ENCODE data around the gene VASN. TPM values are rescaled to one million over a fixed set of nuclear protein-coding genes. Genes with fewer than 3 reads are reported as not detected.

Gene VASN
- under 1 TPM; 0.11 to 0.29 TPM for total RNA-seq

DNA sequence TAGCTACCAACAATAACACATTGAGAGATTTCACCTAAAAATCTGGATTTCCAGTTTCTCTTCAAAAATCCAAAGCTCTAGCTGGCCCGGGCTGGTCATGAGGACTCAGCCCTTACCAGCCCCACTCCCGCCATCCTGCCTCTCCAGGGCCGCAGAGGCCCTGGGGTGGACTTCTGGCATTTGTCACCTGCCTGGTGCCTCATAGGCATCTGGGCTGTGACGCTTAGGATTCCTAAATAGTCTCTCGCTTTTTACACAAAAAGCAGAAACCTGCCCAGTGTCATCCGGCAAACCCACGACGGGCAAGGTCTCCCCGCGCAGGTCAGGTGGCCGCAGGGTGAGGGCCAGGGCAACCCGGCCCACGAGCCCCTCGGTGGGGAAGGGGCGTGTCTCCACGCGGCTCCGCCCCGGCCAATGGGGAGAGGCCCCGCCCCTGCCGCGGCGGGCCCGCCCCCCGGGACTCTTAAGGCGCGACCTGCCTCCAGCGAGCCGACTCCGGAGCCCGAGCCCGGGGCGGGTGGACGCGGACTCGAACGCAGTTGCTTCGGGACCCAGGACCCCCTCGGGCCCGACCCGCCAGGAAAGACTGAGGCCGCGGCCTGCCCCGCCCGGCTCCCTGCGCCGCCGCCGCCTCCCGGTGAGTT is at the start of gene VASN:
Gene VASN (plus strand): TSS at position 492 of the 644 bp plus-strand sequence. CDS start 9,030 bp downstream, outside the sequence.
- Mint-ChIP-seq H3K27ac (no peak within 1 kb of the TSS), H3K36me3 (ENCODE audit: low read depth) (peaks cover 8% of the 10 kb centered on the region), H3K27me3 (no peaks in the 10 kb centered on the region), H3K4me3 (peak within 1 kb of the TSS; percentile 54), H3K4me1 (no peaks in the 10 kb centered on the region), H3K9me3 (no peaks in the 10 kb centered on the region)
- peak; percentile 90 for ATAC-seq (replicated peaks)

DNA sequence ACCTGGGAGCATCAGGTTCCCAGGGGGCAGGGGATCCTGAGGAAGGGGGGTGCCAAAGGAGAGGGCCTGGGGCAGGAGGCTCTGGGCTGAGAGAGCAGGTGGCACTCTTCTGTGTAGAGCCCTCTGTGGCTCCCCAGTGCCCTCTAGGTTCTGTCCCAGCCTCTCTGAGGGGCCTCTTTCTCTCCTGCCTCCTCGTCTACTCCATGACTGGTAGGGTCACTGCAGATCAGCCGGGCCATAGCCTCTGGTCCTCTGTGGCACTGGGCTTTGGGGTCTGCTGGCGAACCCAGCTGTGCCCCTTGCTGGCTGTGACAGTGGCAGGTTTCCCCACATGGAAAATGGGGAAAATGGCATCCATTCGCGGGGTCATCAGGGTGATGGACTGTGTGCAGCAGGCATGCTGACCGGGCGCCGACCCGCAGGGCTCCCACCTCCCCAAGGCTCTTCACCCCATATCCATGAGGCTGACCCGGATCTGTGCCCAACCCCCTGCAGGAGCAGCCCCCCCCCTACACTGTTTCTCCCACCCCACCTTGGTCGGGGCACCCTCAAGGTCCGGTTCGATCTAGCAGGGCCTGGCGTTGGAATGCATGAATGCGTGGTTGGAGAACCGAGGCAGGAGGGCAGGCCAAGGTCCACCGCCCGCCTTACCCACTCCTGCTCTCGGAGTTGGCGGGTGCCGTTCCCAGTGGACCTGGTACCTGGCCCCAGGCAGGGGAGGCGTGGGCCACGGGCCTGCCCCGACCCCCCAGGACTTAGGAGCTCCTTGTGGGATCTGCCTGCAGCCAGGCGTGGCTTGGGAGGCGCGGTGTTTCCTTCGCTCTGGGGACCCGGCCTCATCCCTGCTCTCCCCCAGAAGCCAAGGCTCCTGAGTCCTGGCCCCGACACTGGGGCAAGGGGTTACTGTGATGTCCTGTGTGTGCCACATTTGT is 49.3 kb upstream of the VASN start:
- Mint-ChIP-seq H3K27me3 (no peaks in the 10 kb centered on the region), H3K4me3 (no peak overlapping the region), H3K36me3 (ENCODE audit: low read depth) (no peaks in the 10 kb centered on the region), H3K4me1 (no peaks in the 10 kb centered on the region), H3K27ac (no peak overlapping the region), H3K9me3 (no peaks in the 10 kb centered on the region)
- no peak for ATAC-seq (replicated peaks)

DNA sequence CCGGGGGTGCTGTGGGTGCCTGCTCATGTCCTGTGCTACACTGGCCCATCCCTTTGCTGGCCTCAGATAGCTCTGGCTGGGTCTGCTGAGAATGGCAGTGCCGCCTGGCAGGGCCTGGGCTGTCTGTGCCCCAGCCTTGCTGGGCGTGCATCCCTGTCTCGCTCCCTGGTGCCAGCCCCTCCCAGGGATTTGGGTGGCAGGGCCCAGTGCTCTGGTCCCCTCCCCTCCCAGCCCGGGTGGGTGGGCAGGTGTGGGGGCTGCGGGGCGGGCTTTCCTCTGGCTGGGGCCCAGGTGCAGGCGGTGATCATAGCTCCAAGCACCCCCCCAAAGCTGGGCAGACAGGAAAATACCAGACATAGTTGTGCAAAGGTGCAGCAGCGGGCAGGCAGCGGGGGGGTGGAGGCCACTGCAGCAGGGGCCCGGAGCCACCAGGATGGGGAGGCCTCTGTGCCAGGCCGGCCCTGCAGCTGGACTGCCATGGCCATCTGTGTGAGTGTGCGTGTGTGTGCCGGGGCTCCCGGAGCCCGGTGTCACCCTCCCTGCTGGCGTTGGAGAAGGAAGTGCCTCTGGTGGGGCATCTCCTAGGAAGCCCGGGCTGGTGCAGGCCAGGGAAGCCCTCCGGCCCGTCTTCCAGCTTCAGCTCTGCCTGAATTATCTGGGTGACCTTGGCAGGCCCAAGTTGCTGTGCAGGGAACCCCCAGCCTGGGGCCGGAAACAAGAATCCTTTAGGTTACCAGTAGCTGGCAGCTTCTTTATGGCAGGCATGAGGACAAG is 48.4 kb upstream of the VASN start:
- no peak overlapping the region for H3K27ac Mint-ChIP-seq
- no peaks in the 10 kb centered on the region for H3K36me3 Mint-ChIP-seq (ENCODE audit: low read depth)
- no peaks in the 10 kb centered on the region for H3K4me1 Mint-ChIP-seq
- H3K9me3 Mint-ChIP-seq: no peaks in the 10 kb centered on the region
- no peak for ATAC-seq (replicated peaks)
- H3K27me3 Mint-ChIP-seq: no peaks in the 10 kb centered on the region
- no peak overlapping the region for H3K4me3 Mint-ChIP-seq

DNA sequence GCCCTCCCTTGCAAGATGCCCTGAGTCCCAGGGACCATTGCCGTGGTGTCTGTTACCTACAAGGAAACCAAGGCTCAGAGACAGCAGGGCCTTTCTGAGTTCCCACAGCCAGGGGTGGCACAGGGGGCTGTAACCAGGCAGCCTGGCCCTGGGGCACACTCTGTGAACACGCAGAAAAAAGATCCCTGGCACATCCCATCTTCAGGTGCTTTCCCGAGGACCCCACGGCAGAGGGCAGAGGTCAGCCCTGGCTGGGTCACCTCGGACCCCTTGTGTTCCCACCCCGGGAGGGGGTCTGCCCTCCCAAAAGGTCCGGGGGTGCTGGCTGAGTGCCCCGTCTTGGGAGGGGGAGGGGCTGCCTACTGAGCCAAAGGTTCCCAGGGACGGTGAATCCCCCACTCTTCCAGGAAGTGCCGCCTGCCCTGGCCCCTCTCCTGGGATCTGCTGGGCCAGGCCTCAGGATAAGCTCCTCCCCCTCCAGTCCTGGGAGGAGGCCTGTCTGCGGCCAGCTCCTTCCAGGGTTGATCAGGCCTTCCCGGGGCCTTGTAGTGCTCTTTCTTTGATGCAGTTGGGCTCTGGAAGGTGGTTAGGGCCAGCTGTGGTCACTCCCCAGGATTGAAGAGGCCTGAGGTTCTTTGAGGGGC is 47.7 kb upstream of the VASN start:
- H3K9me3 Mint-ChIP-seq: no peaks in the 10 kb centered on the region
- no peak overlapping the region for H3K27ac Mint-ChIP-seq
- no peaks in the 10 kb centered on the region for H3K4me1 Mint-ChIP-seq
- no peaks in the 10 kb centered on the region for H3K27me3 Mint-ChIP-seq
- no peaks in the 10 kb centered on the region for H3K36me3 Mint-ChIP-seq (ENCODE audit: low read depth)
- no peak overlapping the region for H3K4me3 Mint-ChIP-seq
- ATAC-seq (replicated peaks): no peak

DNA sequence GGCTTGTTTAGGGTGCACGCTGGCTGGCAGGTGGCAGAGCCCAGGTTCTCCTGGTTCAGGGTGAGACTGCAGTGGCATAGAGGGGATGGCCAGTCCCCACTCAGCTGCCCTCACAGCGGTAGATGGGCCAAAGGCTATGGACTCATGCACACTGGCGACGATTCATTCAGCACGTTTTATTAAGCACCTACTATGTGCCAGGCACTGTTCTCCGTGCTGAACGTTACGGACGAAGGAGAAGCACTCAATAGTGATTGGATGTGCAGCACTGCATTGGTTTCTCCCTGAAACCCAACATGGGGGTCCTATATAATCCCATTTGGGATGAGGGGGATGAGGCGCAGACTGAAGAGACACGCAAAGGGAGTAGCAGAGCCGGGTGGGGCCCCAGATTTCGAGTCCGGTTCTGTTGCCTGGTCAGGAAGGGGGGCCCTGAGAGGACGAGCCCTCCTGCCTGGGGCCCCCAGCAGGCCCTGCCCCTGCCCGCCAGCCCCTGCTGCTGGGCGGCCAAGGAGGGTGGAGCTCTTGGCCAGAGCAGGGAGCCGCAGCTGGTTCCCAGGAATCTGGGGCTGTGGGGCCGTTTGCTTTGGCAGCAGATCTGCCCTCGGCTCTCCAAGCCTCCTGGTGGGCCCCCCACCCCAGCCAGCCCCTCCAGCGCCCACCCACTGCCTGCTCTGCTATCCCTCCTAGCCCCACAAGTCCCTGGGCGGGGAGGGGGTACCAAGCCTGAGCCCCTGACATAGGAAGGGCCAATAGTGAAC is 47.0 kb upstream of the VASN start:
- no peak overlapping the region for H3K27ac Mint-ChIP-seq
- H3K4me1 Mint-ChIP-seq: no peaks in the 10 kb centered on the region
- H3K9me3 Mint-ChIP-seq: no peaks in the 10 kb centered on the region
- H3K4me3 Mint-ChIP-seq: no peak overlapping the region
- no peaks in the 10 kb centered on the region for H3K27me3 Mint-ChIP-seq
- no peak for ATAC-seq (replicated peaks)
- no peaks in the 10 kb centered on the region for H3K36me3 Mint-ChIP-seq (ENCODE audit: low read depth)

DNA sequence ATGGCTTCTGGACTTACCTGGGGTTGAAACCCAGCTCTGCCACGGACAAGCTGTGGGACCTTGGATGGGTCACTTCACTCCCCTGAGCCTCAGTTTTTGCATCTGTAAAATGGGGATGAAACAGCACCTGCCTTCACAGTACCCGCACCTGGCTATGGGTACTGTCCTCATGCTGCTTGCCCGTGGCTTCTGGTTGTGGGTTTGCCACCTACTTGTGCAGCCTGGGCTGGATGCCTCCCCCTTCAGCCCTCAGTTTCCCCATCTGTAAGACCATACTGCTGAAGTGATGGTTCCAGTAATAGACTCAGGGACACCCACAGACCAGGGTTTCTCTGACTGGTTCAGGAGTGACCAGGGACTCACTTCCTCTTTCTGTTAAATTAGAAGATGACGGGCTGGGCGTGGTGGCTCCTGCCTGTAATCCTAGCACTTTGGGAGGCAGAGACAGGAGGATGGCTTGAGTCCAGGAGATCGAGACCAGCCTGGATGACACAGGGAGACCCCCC is 46.3 kb upstream of the VASN start:
- no peak for ATAC-seq (replicated peaks)
- H3K4me3 Mint-ChIP-seq: no peak overlapping the region
- H3K36me3 Mint-ChIP-seq (ENCODE audit: low read depth): no peaks in the 10 kb centered on the region
- H3K4me1 Mint-ChIP-seq: no peaks in the 10 kb centered on the region
- no peaks in the 10 kb centered on the region for H3K9me3 Mint-ChIP-seq
- no peak overlapping the region for H3K27ac Mint-ChIP-seq
- no peaks in the 10 kb centered on the region for H3K27me3 Mint-ChIP-seq

DNA sequence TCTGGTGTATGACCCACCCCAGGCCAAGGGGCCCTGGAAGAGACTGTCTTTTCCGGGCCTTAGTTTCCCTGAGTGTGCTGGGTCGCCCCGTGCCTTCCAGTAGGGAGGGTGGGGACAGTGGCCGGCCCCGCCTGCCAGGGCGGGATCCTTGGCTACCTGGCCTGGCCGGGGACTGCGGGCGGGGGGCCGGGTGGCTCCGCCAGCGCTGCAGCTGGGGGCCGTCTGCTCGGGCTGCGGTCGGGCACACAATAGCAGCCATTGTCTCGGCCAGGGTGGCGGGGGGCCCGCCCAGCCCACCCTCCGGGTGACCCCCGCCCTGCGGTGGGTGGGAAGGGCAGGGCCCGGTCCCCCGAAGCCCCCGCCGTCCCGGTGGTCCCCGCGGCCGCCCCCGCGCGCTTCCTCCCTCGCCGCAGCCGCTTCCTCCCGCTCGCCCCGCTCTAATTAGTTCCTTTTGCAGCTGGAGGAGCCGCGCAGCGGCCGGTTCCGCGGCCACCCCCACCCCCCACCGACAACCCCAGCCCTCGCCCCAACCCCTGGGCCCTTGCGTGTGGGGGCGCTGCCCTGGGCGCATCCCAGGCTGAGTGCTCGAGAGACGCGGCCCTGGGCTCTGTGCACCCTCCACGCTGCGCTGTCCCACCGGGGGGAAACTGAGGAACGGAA is 44.1 kb upstream of the VASN start:
- H3K4me1 Mint-ChIP-seq: no peaks in the 10 kb centered on the region
- H3K36me3 Mint-ChIP-seq (ENCODE audit: low read depth): no peaks in the 10 kb centered on the region
- no peaks in the 10 kb centered on the region for H3K27me3 Mint-ChIP-seq
- H3K9me3 Mint-ChIP-seq: no peaks in the 10 kb centered on the region
- H3K4me3 Mint-ChIP-seq: peak overlapping the region; percentile 9
- no peak overlapping the region for H3K27ac Mint-ChIP-seq
- ATAC-seq (replicated peaks): peak; percentile 17

DNA sequence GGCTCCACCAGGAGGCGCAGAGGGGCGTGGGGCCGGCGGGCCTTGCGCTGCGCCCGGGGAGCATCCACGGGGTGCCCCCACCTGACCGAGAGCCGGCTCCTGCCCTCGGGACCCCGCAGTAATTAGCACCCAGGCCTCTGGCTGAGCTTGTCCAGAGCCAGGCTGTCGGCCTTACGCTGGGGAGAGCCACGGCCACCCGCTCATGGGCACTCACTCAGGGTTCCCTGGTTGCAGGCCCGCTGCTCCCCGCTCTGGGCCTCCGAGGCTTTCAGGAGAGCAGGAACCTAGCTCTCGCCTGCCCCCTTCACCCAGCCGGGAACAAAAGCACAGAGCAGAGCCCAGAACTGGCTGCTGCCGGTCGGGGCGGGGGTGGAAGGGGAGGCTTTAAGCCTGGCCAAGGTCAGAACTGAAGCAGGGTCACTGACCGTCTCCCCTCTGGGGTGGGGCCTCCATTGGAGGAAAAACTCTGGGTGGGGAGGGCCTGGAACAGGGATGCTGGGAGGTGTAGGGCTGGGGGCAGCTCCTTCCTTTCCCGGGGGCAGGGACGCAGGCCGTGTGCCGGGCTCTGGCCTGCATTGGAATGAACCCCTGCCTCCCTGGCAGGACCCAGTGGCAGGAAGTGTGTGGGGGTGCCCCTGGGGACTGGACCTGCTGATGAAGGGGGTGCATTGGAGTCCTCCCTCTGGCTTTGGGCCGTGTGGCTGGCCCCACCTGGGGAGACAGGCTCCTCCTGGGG is 43.4 kb upstream of the VASN start:
- no peaks in the 10 kb centered on the region for H3K9me3 Mint-ChIP-seq
- ATAC-seq (replicated peaks): peak; percentile 59
- H3K36me3 Mint-ChIP-seq (ENCODE audit: low read depth): no peaks in the 10 kb centered on the region
- H3K4me3 Mint-ChIP-seq: peak overlapping the region; percentile 9
- H3K4me1 Mint-ChIP-seq: no peaks in the 10 kb centered on the region
- no peak overlapping the region for H3K27ac Mint-ChIP-seq
- no peaks in the 10 kb centered on the region for H3K27me3 Mint-ChIP-seq

DNA sequence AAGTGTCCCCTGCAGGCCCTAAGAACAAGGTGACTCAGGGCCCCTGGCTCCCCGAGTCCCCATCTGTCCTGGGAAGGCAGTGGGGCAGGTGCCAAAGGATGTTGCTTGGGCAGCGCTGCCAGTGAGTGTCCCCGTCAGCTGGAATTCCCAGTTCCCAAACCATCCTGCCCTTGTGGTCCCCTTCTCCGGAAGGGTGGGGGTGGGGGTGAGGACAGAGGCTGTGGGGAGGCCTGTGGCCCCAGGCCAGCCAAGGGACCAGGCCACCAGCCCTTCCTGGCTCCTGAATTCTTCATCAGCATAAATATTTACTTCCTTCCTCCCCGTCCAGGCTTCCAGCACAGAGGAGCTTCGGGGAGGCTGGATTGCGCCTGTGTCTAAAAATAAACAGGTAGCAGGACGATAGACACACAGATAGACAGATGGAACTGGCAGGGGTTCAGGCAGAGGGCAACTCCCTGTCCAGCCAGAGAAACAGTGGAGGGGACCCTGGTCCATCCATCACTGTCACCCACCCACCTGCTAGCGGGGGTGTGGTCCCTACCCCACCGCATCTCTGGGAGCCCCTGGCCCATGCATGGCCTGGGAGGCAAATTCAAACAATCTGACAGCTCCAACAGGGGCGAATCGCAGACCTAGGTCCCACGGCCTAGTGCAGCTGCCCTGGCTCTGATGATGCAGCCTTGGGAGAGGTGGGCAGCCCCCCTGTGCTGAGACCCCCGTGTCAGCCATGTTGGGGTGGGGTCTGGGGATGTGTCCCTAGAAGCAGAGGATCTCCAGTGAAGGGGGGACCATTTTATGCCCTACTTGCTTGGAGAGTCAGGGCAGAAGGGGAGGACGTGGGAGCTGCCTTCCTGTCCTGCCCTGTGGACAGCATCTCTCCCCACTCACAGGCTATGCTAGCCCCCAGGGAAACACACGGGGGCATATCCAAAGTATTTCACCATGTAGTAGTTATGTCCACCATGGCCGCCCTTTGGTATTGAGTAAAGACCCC is 42.6 kb upstream of the VASN start:
- Mint-ChIP-seq H3K4me3 (no peak overlapping the region), H3K27me3 (no peaks in the 10 kb centered on the region)
- ATAC-seq (replicated peaks): no peak

DNA sequence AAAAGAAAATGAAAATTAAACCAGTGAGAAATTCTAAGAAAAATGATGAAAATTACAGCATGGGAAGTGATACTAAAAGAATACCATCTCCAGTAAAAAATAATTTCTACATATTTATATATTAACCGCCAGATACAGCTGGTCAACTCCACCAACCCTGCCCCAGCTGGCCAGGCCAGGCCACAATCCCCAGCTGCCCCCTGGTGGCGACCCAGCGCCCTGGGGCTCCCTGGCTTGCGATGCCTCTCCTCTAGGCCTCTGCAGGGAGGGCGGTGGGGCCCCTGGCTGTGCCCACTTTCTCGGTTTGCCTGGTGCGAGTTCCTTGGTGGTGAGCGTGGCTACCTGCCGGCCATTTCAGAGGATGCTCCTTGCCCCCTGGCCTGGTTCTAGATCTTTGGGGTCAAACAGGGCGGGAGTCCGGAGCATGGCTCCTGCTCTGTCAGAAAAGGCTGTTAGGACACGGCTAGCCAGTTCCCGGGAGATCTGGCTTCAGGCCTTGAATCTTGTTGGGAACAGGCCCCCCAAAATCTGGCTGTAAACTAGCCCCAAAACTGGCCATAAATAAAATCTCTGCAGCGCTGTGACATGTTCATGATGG is 41.3 kb upstream of the VASN start:
- Mint-ChIP-seq H3K4me1 (no peaks in the 10 kb centered on the region), H3K9me3 (no peaks in the 10 kb centered on the region), H3K27ac (no peak overlapping the region), H3K4me3 (no peak overlapping the region), H3K36me3 (ENCODE audit: low read depth) (no peaks in the 10 kb centered on the region), H3K27me3 (no peaks in the 10 kb centered on the region)
- peak; percentile 89 for ATAC-seq (replicated peaks)

More for the DNA sequence above, 42.6 kb upstream of the VASN start:
- H3K9me3 Mint-ChIP-seq: no peaks in the 10 kb centered on the region
- no peaks in the 10 kb centered on the region for H3K36me3 Mint-ChIP-seq (ENCODE audit: low read depth)
- H3K27ac Mint-ChIP-seq: no peak overlapping the region
- H3K4me1 Mint-ChIP-seq: no peaks in the 10 kb centered on the region

DNA sequence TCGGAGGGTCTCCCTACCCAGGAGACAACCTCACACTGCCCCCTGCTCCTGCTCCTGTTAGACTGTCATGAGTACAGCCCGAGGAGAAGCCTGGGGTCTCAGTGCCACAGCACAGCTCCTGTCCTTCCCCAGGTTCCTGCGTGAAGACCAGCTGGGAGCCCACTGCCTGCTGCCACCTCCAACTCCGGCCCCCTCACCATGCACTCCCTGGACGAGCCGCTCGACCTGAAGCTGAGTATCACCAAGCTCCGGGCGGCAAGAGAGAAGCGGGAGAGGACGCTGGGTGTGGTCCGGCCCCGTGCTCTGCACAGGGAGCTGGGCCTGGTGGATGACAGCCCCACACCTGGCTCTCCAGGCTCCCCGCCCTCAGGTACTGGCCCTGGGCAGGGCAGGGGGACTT is 39.6 kb upstream of the VASN start:
- no peak for ATAC-seq (replicated peaks)
- Mint-ChIP-seq H3K27me3 (no peaks in the 10 kb centered on the region), H3K4me3 (no peak overlapping the region), H3K9me3 (no peaks in the 10 kb centered on the region), H3K4me1 (no peaks in the 10 kb centered on the region), H3K36me3 (ENCODE audit: low read depth) (no peaks in the 10 kb centered on the region), H3K27ac (no peak overlapping the region)

Data from activated T-helper 17 cell treated with anti-CD3 and anti-CD28 coated beads, Interleukin-2, amount 50 U/mL, for 72 hours (primary cell).